ENCODE data around the gene CD300LF. TPM values are rescaled to one million over a fixed set of nuclear protein-coding genes. Genes with fewer than 3 reads are reported as not detected.
A peak's percentile ranks its signal among the peaks of the same experiment; 100 is the strongest.

Gene CD300LF
- total and polyA plus RNA-seq, 10 of the 15 experiments (the other 5 are each of a cell fraction or from before 2014, with no cell fraction given), result 0.15 TPM; not detected in 9

- TF ChIP-seq RELB (IDR thresholded peaks at IDR 0.05; ENCODE audit: low read depth), result no peak
- no peak for TF ChIP-seq ZBTB33 (IDR thresholded peaks at IDR 0.05)
- TF ChIP-seq POLR2AphosphoS5 (IDR thresholded peaks at IDR 0.05; ENCODE audit: low read length), result peak; percentile 94
- no peak for TF ChIP-seq NFXL1 (IDR thresholded peaks at IDR 0.05; ENCODE audit: borderline replicate concordance)
- no peak for TF ChIP-seq RELA (IDR thresholded peaks at IDR 0.05; ENCODE audit: borderline replicate concordance, partially characterized antibody)
- no peak for TF ChIP-seq ZZZ3 (IDR thresholded peaks at IDR 0.05; ENCODE audit: control insufficient read depth, insufficient read length, low read depth)
- no peak for TF ChIP-seq YBX1 (IDR thresholded peaks at IDR 0.05)
- no peak for TF ChIP-seq PAX5 (IDR thresholded peaks at IDR 0.05; ENCODE audit: borderline replicate concordance, low read depth, low read length)
- no peak for TF ChIP-seq SPI1 (IDR thresholded peaks at IDR 0.05; ENCODE audit: borderline replicate concordance, insufficient read depth, low read depth, low read length)
- TF ChIP-seq TCF12 (IDR thresholded peaks at IDR 0.05; ENCODE audit: low read depth, low read length), result no peak
- TF ChIP-seq ETV6 (conservative IDR thresholded peaks at IDR 0.05 in 1 of 2, IDR thresholded peaks at IDR 0.05 in 1 of 2; ENCODE audit: borderline replicate concordance in 1 of 2, low read depth in 1 of 2), result no peak
- TF ChIP-seq KLF5 (IDR thresholded peaks at IDR 0.05; ENCODE audit: partially characterized antibody), result no peak
- TF ChIP-seq, protein P1, sequence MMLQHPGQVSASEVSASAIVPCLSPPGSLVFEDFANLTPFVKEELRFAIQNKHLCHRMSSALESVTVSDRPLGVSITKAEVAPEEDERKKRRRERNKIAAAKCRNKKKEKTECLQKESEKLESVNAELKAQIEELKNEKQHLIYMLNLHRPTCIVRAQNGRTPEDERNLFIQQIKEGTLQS (IDR thresholded peaks at IDR 0.05; ENCODE audit: borderline replicate concordance, extremely low read depth, low read depth, low read length), result no peak
- TF ChIP-seq MAX (IDR thresholded peaks at IDR 0.05; ENCODE audit: low read depth, low read length), result no peak
- no peak for TF ChIP-seq WRNIP1 (IDR thresholded peaks at IDR 0.05; ENCODE audit: borderline replicate concordance, low read depth, low read length)
- TF ChIP-seq CEBPZ (IDR thresholded peaks at IDR 0.05; ENCODE audit: low read depth, low read length), result no peak
- no peak for TF ChIP-seq TBL1XR1 (IDR thresholded peaks at IDR 0.05; ENCODE audit: low read depth, low read length)
- no peak for TF ChIP-seq ASH2L (IDR thresholded peaks at IDR 0.05; ENCODE audit: borderline replicate concordance, low read depth)
- no peak for TF ChIP-seq GABPA (IDR thresholded peaks at IDR 0.05; ENCODE audit: low read depth)
- TF ChIP-seq YY1 (IDR thresholded peaks at IDR 0.05; ENCODE audit: low read depth, low read length), result no peak
- no peak for TF ChIP-seq CREB1 (IDR thresholded peaks at IDR 0.05; ENCODE audit: low read depth)
- TF ChIP-seq TCF7 (IDR thresholded peaks at IDR 0.05; ENCODE audit: borderline replicate concordance), result no peak
- no peak for TF ChIP-seq ZNF207 (IDR thresholded peaks at IDR 0.05; ENCODE audit: borderline replicate concordance)
- no peak for TF ChIP-seq CBX3 (IDR thresholded peaks at IDR 0.05; ENCODE audit: borderline replicate concordance, low read depth)
Observed at GRCh38 chr17:74748529-74749278, 36.0 kb upstream of the CD300LF start, which contains the start of gene NHERF1 (continued).
